CD4-positive, alpha-beta memory T cell (primary cell): ENCODE results near the gene TMEM91. TPM values are rescaled to one million over a fixed set of nuclear protein-coding genes. Genes with fewer than 3 reads are reported as not detected.
A peak's percentile ranks its signal among the peaks of the same experiment; 100 is the strongest.

ENCODE experiments used
- CTCF ChIA-PET: fragments of 350-600 bp; sonication (Branson Sonifier 250); formaldehyde crosslinking; loops from one replicate; lab custom pipeline; 2021; ENCODE audit warnings: inconsistent platforms; ENCODE audit not compliant: partially characterized antibody; lab: Charles Lee
- POLR2A ChIA-PET: fragments of 350-600 bp; sonication (Branson Sonifier 250); formaldehyde crosslinking; loops from one replicate; lab custom pipeline; 2021; ENCODE audit not compliant: partially characterized antibody; lab: Charles Lee
- DNase-seq, 5 donors: peaks; one replicate each; pipeline versions ENCODE4 v3.0.0 to v3.0.0-alpha.2; 2020 to 2022; ENCODE audit warnings: mixed read lengths in 1 of 5
- H3K27ac ChIP-seq: one replicate; pipeline ENCODE4 v1.7.0; 2013; ENCODE audit warnings: low read depth, low read length
- H3K27me3 ChIP-seq: 2 replicates; pipeline ENCODE4 v1.7.0; 2013; ENCODE audit warnings: mild to moderate bottlenecking, low read length, moderate library complexity; ENCODE audit not compliant: insufficient read depth
- H3K36me3 ChIP-seq: 2 replicates; pipeline ENCODE4 v1.7.0; 2013; ENCODE audit warnings: mild to moderate bottlenecking, low read length, moderate library complexity; ENCODE audit not compliant: insufficient read depth
- H3K4me1 ChIP-seq: 2 replicates; pipeline ENCODE4 v1.7.0; 2013; ENCODE audit warnings: mild to moderate bottlenecking, low read length, moderate library complexity; ENCODE audit not compliant: insufficient read depth
- H3K4me3 ChIP-seq, 2 donors: one replicate each; pipeline ENCODE4 v1.7.0; 2013; ENCODE audit warnings: low read length in 2 of 2, mild to moderate bottlenecking in 1 of 2
- H3K9me3 ChIP-seq, 2 donors: one replicate each; pipeline ENCODE4 v1.7.0; 2013; ENCODE audit warnings: low read length in 2 of 2, control low read depth in 1 of 2; ENCODE audit not compliant: control insufficient read depth in 1 of 2
- H3K27ac Mint-ChIP-seq, 7 donors: one replicate each; pipeline ENCODE4 v1.8.0; 2020 to 2021; ENCODE audit warnings: mixed read lengths in 7 of 7, mild to moderate bottlenecking in 6 of 7, inconsistent platforms in 3 of 7, moderate library complexity in 3 of 7
- H3K27me3 Mint-ChIP-seq, 2 donors: one replicate each; pipeline ENCODE4 v1.8.0; 2020 to 2021; ENCODE audit warnings: mixed read lengths in 2 of 2
- H3K36me3 Mint-ChIP-seq, 2 donors: one replicate each; pipeline ENCODE4 v1.8.0; 2020 to 2021; ENCODE audit warnings: mixed read lengths in 2 of 2, inconsistent platforms in 1 of 2, mild to moderate bottlenecking in 1 of 2
- H3K4me1 Mint-ChIP-seq, 4 donors: one replicate each; pipeline ENCODE4 v1.8.0; 2020 to 2021; ENCODE audit warnings: mixed read lengths in 4 of 4, mild to moderate bottlenecking in 1 of 4
- H3K4me3 Mint-ChIP-seq, 8 donors: one replicate each; pipeline ENCODE4 v1.8.0; 2020 to 2021; ENCODE audit warnings: mixed read lengths in 8 of 8, mild to moderate bottlenecking in 7 of 8, moderate library complexity in 6 of 8, inconsistent platforms in 3 of 8
- H3K9me3 Mint-ChIP-seq, 8 donors: one replicate each; pipeline ENCODE4 v1.8.0; 2020 to 2021; ENCODE audit warnings: mixed read lengths in 8 of 8, mild to moderate bottlenecking in 5 of 8, inconsistent platforms in 3 of 8, moderate library complexity in 1 of 8
- intact Hi-C: fragments of 100-400 bp; cut with micrococcal nuclease; formaldehyde crosslinking; loops from one replicate; pipeline ENCODE4 v1.15.1; 2023
- polyA plus RNA-seq, 2 donors: library from polyadenylated mRNA; unstranded; fragments of 300-500 nt; fragmentation: Illumina TruSeq; gene quantifications; one replicate each; pipeline ENCODE4 v1.2.3, GENCODE V29; 2021
- total RNA-seq, 2 experiments: library from RNA; stranded (reverse); gene quantifications; one replicate each; pipeline ENCODE4 v1.2.3, GENCODE V29; 2021

TMEM91 gene
- total and polyA plus RNA-seq, 4 experiments from 2014 or later = 4.8 to 16.1 (median 9.6) TPM

DNA sequence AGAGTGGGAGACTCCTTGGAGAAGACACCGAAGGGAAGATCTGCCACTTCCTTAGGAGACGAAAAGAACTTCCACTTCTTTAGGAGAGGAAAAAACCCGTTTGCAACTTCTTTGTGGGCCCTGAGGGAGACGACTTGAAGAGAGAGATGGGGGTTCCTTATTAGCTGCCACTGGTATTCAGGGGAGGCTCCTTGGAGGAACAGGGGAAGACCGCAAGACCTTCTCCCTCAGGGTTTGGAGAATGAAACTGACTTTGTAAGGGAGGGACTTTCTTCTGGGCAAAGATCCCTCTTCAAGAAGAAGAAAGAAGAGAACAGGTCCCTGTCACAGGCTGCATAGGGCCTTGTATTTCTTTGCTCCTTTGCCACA is 21.7 kb downstream of the TMEM91 start:
- peak overlapping the region; percentile 93 for H3K27ac ChIP-seq
- H3K4me1 Mint-ChIP-seq = peaks cover 27 to 56% (median 41%) of the 10 kb centered on the region in 4 donors
- DNase-seq = no peak
- H3K36me3 Mint-ChIP-seq = peaks cover 11 to 20% of the 10 kb centered on the region in 2 donors
- H3K36me3 ChIP-seq = no peaks in the 10 kb centered on the region
- no peaks in the 10 kb centered on the region for H3K27me3 ChIP-seq
- intact Hi-C loops = loop anchor here (5.0 kb wide), 1 partner anchor 149 kb away; no protein-coding TSS in a partner anchor
- H3K4me1 ChIP-seq = peaks cover 31% of the 10 kb centered on the region
- peak overlapping the region; percentile 94 to 100 (median 98) for H3K4me3 Mint-ChIP-seq
- H3K27ac Mint-ChIP-seq = peak overlapping the region; percentile 98 to 100 (median 100)
- H3K4me3 ChIP-seq = peak overlapping the region; percentile 80 to 95
- no peaks in the 10 kb centered on the region for H3K9me3 Mint-ChIP-seq
- H3K27me3 Mint-ChIP-seq = no peaks in the 10 kb centered on the region
- POLR2A ChIA-PET = interaction anchor here (1.1 to 1.2 kb wide), 2 partner anchors 34 to 134 kb away, joined by 3 to 5 read pairs; partner anchors contain the start of gene B9D2
- CTCF ChIA-PET = no interaction called here
- H3K9me3 ChIP-seq = no peaks in the 10 kb centered on the region

DNA sequence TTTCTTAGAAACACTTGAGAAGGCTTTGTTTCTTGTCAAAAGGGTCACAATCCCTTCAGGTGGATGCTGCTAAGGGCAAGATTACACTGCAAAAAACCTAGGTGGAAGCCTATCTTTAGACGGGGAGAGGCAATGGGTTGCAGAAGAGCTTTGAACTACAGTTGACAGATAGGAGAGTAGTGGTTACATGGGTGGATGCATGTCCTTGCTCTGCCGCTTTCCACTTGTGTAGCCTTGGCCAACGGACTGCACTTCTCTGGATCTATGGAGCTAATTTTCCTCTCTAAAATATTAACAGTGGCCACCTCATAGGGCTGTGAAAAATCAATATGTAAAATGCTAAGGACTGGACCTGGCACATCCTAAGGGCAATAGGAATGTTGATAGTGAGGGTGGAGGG is 22.3 kb downstream of the TMEM91 start:
- Mint-ChIP-seq H3K27me3 (no peaks in the 10 kb centered on the region), H3K27ac (peak overlapping the region; percentile 29 to 100 (median 99)), H3K9me3 (no peaks in the 10 kb centered on the region), H3K4me1 (peaks cover 28 to 61% (median 41%) of the 10 kb centered on the region in 4 donors), H3K36me3 (peaks cover 11 to 23% of the 10 kb centered on the region in 2 donors), H3K4me3 (peak overlapping the region; percentile 94 to 100 (median 98))
- H3K27ac ChIP-seq = peak overlapping the region; percentile 93
- CTCF ChIA-PET = no interaction called here
- H3K36me3 ChIP-seq = no peaks in the 10 kb centered on the region
- H3K27me3 ChIP-seq = no peaks in the 10 kb centered on the region
- DNase-seq = no peak
- H3K4me1 ChIP-seq = peaks cover 31% of the 10 kb centered on the region
- peak overlapping the region in 1 of 2 donors; percentile 80 for H3K4me3 ChIP-seq
- intact Hi-C loops = loop anchor here (5.0 kb wide), 1 partner anchor 149 kb away; no protein-coding TSS in a partner anchor
- no peaks in the 10 kb centered on the region for H3K9me3 ChIP-seq
- POLR2A ChIA-PET = interaction anchor here (0.5 to 1.2 kb wide), 5 partner anchors 22 to 135 kb away, joined by 3 to 5 read pairs (median 4); partner anchors contain the start of genes B9D2 and TMEM91

DNA sequence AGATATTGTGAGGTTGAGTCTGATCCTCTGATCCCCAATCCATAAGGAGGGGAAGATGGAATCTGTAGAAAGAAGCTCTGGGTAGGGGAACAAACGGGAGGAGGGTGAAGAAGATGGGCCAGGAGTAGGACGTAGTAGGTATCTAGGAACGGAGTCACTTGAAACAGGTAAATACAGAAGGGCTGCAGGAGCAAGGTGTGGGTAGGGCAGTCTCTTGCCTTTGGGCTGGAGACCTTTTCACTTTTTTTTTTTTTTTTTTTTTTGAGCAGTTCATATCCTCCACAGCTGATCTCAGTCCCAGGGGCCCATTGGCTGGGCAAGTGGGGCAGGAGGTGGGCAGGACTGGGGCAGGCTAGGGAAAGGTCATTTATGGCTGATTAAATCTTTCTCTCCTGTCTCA is 22.8 kb downstream of the TMEM91 start:
- H3K36me3 Mint-ChIP-seq = peaks cover 11 to 25% of the 10 kb centered on the region in 2 donors
- ChIA-PET POLR2A (interaction anchor here (0.5 to 1.1 kb wide), 4 partner anchors 22 to 46 kb away, joined by 3 to 4 read pairs (median 4); partner anchors contain the start of genes B9D2 and TMEM91), CTCF (no interaction called here)
- no peaks in the 10 kb centered on the region for H3K9me3 Mint-ChIP-seq
- peak overlapping the region; percentile 20 to 100 (median 98) for H3K27ac Mint-ChIP-seq
- peaks cover 27 to 65% (median 41%) of the 10 kb centered on the region in 4 donors for H3K4me1 Mint-ChIP-seq
- Histone ChIP-seq H3K27ac (no peak overlapping the region), H3K36me3 (no peaks in the 10 kb centered on the region), H3K9me3 (no peaks in the 10 kb centered on the region), H3K27me3 (no peaks in the 10 kb centered on the region), H3K4me1 (peaks cover 31% of the 10 kb centered on the region), H3K4me3 (no peak overlapping the region)
- intact Hi-C loops = loop anchor here (5.0 kb wide), 1 partner anchor 148 kb away; no protein-coding TSS in a partner anchor
- DNase-seq = no peak
- peak overlapping the region; percentile 8 to 100 (median 98) for H3K4me3 Mint-ChIP-seq
- no peaks in the 10 kb centered on the region for H3K27me3 Mint-ChIP-seq

DNA sequence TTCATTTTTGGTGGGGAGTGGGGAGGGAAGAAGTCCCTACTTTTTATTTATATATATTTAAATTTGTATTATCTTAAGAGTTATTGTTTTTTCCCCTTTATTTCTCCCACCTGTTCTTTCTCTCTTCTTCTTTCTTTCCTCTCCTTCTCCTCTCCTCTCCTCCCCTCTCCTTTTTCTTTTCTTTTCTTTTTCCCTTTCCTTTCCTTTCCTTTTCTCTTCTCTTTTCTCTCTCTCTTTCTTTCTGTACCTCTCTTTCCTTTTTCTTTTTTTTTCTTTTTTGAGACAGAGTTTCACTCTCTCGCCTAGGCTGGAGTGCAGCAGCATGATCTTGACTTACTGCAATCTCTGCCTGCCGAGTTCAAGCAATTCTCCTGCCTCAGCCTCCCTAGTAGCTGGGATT is 23.2 kb downstream of the TMEM91 start:
- Histone ChIP-seq H3K36me3 (no peaks in the 10 kb centered on the region), H3K27ac (no peak overlapping the region), H3K9me3 (no peaks in the 10 kb centered on the region), H3K27me3 (no peaks in the 10 kb centered on the region), H3K4me1 (peaks cover 31% of the 10 kb centered on the region), H3K4me3 (no peak overlapping the region)
- H3K4me1 Mint-ChIP-seq = peaks cover 27 to 65% (median 41%) of the 10 kb centered on the region in 4 donors
- POLR2A ChIA-PET = interaction anchor here (1.0 kb wide), 1 partner anchor 47 kb away, joined by 4 read pairs; no protein-coding TSS in a partner anchor
- no peaks in the 10 kb centered on the region for H3K9me3 Mint-ChIP-seq
- CTCF ChIA-PET = interaction anchor here (0.6 kb wide), 1 partner anchor 52 kb away, joined by 3 read pairs; no protein-coding TSS in a partner anchor
- peak overlapping the region in 6 of 8 donors; percentile 8 to 99 (median 94) for H3K4me3 Mint-ChIP-seq
- H3K36me3 Mint-ChIP-seq = peaks cover 11 to 25% of the 10 kb centered on the region in 2 donors
- H3K27ac Mint-ChIP-seq = peak overlapping the region in 5 of 7 donors; percentile 32 to 98 (median 52)
- intact Hi-C loops = loop anchor here (5.0 kb wide), 1 partner anchor 148 kb away; no protein-coding TSS in a partner anchor
- no peak for DNase-seq
- H3K27me3 Mint-ChIP-seq = no peaks in the 10 kb centered on the region

DNA sequence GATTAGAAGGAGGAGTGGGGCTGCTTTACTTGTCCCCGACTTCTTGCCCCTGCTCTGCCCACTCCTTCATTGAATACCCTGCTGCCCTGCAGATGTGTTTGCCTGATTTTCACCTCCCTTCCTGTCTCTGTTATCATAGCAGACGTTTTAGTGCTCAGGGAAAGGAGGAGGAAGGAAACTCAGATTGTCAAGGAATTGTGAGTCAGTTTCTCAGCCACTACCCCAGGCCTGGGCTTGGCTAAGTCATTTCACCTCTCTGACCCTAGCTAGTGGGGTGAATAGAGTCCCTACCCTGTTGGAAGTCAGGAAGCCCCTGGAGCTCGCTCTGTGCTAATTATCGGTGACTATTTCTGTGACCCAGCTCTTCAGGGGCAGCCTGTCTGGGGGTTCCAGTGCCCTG is 25.1 kb downstream of the TMEM91 start:
- no peaks in the 10 kb centered on the region for H3K9me3 Mint-ChIP-seq
- no peaks in the 10 kb centered on the region for H3K9me3 ChIP-seq
- H3K4me3 ChIP-seq = no peak overlapping the region
- peak overlapping the region in 3 of 7 donors; percentile 30 to 86 (median 49) for H3K27ac Mint-ChIP-seq
- ChIA-PET CTCF (interaction anchor here (1.4 kb wide), 2 partner anchors 30 to 32 kb away, joined by 3 read pairs; no protein-coding TSS in a partner anchor), POLR2A (no interaction called here)
- H3K4me1 Mint-ChIP-seq = peaks cover 19 to 50% (median 30%) of the 10 kb centered on the region in 4 donors
- H3K27ac ChIP-seq = no peak overlapping the region
- peak overlapping the region in 1 of 8 donors; percentile 32 for H3K4me3 Mint-ChIP-seq
- DNase-seq = no peak
- H3K27me3 Mint-ChIP-seq = no peaks in the 10 kb centered on the region
- intact Hi-C loops = no loop called here
- peaks cover 18% of the 10 kb centered on the region for H3K4me1 ChIP-seq
- peaks cover 4 to 22% of the 10 kb centered on the region in 2 donors for H3K36me3 Mint-ChIP-seq
- H3K27me3 ChIP-seq = no peaks in the 10 kb centered on the region
- H3K36me3 ChIP-seq = no peaks in the 10 kb centered on the region

DNA sequence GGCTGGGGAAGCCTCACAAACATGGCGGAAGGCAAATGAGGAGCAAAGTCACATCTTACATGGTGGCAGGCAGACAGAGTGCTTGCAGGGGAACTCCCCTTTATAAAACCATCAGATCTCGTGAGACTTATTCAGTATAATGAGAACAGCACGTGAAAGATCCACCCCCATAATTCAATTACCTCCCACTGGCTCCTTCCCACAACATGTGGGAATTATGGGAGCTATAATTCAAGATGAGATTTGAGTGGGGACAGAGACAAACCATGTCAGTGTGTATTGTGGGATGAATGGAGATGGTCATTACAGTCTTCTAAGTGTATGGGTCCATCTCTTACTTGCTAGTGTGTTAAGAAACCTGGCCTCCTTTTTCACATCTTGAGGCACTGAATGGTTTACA is 25.7 kb downstream of the TMEM91 start:
- peaks cover 14% of the 10 kb centered on the region for H3K4me1 ChIP-seq
- ChIA-PET POLR2A (no interaction called here), CTCF (interaction anchor here (1.4 kb wide), 2 partner anchors 30 to 32 kb away, joined by 3 read pairs; no protein-coding TSS in a partner anchor)
- H3K4me3 ChIP-seq = no peak overlapping the region
- Mint-ChIP-seq H3K36me3 (peaks cover 4 to 24% of the 10 kb centered on the region in 2 donors), H3K4me3 (peak overlapping the region in 1 of 8 donors; percentile 25), H3K9me3 (no peaks in the 10 kb centered on the region), H3K27ac (peak overlapping the region in 3 of 7 donors; percentile 18 to 86 (median 30)), H3K27me3 (no peaks in the 10 kb centered on the region), H3K4me1 (peaks cover 19 to 47% (median 29%) of the 10 kb centered on the region in 4 donors)
- no peak for DNase-seq
- no peaks in the 10 kb centered on the region for H3K36me3 ChIP-seq
- H3K27me3 ChIP-seq = no peaks in the 10 kb centered on the region
- H3K9me3 ChIP-seq = no peaks in the 10 kb centered on the region
- intact Hi-C loops = no loop called here
- H3K27ac ChIP-seq = no peak overlapping the region
